HL-60 (cell line): Measurements from ENCODE around the gene TFAP2E.

Source experiments
- POLR2AphosphoS5 ChIP-seq: IDR thresholded peaks from 2 replicates; pipeline ENCODE4 v1.6.1; 2012; ENCODE audit warnings: low read depth
- REST ChIP-seq: IDR thresholded peaks from 2 replicates; pipeline ENCODE4 v1.6.1; 2012; ENCODE audit warnings: low read depth; ENCODE audit not compliant: insufficient replicate concordance
- TF ChIP-seq, protein P1 (sequence below): IDR thresholded peaks from one replicate; pipeline ENCODE4 v1.5.1; 2011; ENCODE audit warnings: low read length, control low read depth, inconsistent platforms; ENCODE audit not compliant: insufficient read depth

DNA sequence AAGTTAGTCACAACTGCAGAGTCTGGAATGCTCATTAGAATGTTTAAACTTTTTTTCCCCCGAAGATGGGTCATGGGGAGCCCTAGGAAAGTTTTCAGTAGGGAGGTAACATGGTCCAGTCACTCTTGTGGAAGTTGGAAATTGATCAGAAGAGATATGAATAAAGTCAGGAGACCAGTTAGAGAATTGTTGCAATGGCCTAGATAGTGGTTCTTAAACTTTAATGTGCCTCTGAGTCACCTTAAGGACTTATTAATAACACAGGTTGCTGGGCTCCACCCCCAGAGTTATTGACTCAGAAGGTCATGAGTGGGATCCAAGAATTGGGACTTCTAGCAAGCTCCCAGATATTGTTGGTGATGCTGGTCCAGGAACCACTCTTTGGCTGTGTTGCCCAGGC, 3.2 kb upstream of the TFAP2E start:
- TF ChIP-seq REST (no peak), POLR2AphosphoS5 (no peak)
- TF ChIP-seq, protein P1, sequence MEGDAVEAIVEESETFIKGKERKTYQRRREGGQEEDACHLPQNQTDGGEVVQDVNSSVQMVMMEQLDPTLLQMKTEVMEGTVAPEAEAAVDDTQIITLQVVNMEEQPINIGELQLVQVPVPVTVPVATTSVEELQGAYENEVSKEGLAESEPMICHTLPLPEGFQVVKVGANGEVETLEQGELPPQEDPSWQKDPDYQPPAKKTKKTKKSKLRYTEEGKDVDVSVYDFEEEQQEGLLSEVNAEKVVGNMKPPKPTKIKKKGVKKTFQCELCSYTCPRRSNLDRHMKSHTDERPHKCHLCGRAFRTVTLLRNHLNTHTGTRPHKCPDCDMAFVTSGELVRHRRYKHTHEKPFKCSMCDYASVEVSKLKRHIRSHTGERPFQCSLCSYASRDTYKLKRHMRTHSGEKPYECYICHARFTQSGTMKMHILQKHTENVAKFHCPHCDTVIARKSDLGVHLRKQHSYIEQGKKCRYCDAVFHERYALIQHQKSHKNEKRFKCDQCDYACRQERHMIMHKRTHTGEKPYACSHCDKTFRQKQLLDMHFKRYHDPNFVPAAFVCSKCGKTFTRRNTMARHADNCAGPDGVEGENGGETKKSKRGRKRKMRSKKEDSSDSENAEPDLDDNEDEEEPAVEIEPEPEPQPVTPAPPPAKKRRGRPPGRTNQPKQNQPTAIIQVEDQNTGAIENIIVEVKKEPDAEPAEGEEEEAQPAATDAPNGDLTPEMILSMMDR = no peak
